Glutamatergic neuron (in vitro differentiated cells): ENCODE measurements around the gene CDK14. TPM values are rescaled to one million over a fixed set of nuclear protein-coding genes. Genes with fewer than 3 reads are reported as not detected.

Source experiments
- DNase-seq: peaks from one replicate; pipeline ENCODE4 v3.0.0; 2022
- H3K27ac Mint-ChIP-seq: one replicate; pipeline ENCODE4 v1.8.0; 2020; ENCODE audit warnings: mild to moderate bottlenecking, mixed read lengths, inconsistent platforms; ENCODE audit not compliant: unreplicated experiment
- H3K27me3 Mint-ChIP-seq: one replicate; pipeline ENCODE4 v1.8.0; 2020; ENCODE audit warnings: mild to moderate bottlenecking, moderate library complexity, mixed read lengths, inconsistent platforms; ENCODE audit not compliant: unreplicated experiment
- H3K36me3 Mint-ChIP-seq: one replicate; pipeline ENCODE4 v1.8.0; 2020; ENCODE audit warnings: mild to moderate bottlenecking, mixed read lengths, inconsistent platforms; ENCODE audit not compliant: unreplicated experiment
- H3K4me1 Mint-ChIP-seq: one replicate; pipeline ENCODE4 v1.8.0; 2020; ENCODE audit warnings: mild to moderate bottlenecking, low read depth, mixed read lengths, inconsistent platforms; ENCODE audit not compliant: unreplicated experiment
- H3K4me3 Mint-ChIP-seq: one replicate; pipeline ENCODE4 v1.8.0; 2020; ENCODE audit warnings: mild to moderate bottlenecking, mixed read lengths, inconsistent platforms; ENCODE audit not compliant: unreplicated experiment
- H3K9me3 Mint-ChIP-seq: one replicate; pipeline ENCODE4 v1.8.0; 2020; ENCODE audit warnings: mild to moderate bottlenecking, moderate library complexity, mixed read lengths, inconsistent platforms; ENCODE audit not compliant: unreplicated experiment
- total RNA-seq: library from RNA; stranded (reverse); fragmentation: NEBNext Ultra II Directional; extraction: Animal tissue kit (Norgen Biotek cat#: 25700); gene quantifications from one replicate; pipeline ENCODE4 v1.2.1, GENCODE V29; 2021; ENCODE audit not compliant: unreplicated experiment
- TF ChIP-seq, protein P1 (sequence below): fragments of 200-600 bp; sonication (generic); IDR thresholded peaks from one replicate; pipeline ENCODE4 v1.5.0; 2021; ENCODE audit not compliant: partially characterized antibody, unreplicated experiment

Gene CDK14
- total RNA-seq, 1 donor from 2014 or later, result 96.5 TPM

DNA sequence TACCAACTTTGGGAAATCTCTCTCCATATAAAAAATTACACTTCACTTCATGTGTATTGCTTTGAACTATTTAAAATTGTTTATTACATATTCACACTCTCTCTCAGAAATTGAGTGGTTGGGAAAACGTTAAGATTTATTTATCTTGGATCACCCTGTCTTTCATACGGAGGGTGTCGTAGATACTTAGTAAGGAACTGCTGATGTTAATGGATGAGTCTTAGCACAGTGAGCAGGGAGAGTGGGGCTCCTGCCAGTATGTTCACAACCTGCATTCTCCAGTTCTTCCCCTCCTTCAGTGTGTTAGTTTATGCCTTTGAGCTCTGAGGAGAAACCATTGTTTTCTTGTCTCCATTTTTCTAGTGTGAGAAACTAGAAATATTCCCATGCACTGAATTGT is 67.1 kb downstream of the CDK14 start:
- TF ChIP-seq, protein P1, sequence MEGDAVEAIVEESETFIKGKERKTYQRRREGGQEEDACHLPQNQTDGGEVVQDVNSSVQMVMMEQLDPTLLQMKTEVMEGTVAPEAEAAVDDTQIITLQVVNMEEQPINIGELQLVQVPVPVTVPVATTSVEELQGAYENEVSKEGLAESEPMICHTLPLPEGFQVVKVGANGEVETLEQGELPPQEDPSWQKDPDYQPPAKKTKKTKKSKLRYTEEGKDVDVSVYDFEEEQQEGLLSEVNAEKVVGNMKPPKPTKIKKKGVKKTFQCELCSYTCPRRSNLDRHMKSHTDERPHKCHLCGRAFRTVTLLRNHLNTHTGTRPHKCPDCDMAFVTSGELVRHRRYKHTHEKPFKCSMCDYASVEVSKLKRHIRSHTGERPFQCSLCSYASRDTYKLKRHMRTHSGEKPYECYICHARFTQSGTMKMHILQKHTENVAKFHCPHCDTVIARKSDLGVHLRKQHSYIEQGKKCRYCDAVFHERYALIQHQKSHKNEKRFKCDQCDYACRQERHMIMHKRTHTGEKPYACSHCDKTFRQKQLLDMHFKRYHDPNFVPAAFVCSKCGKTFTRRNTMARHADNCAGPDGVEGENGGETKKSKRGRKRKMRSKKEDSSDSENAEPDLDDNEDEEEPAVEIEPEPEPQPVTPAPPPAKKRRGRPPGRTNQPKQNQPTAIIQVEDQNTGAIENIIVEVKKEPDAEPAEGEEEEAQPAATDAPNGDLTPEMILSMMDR, result no peak
- no peaks in the 10 kb centered on the region for H3K36me3 Mint-ChIP-seq
- H3K27ac Mint-ChIP-seq, result no peak overlapping the region
- no peak overlapping the region for H3K4me3 Mint-ChIP-seq
- no peaks in the 10 kb centered on the region for H3K9me3 Mint-ChIP-seq
- H3K27me3 Mint-ChIP-seq, result peaks cover 1% of the 10 kb centered on the region
- no peak for DNase-seq
- peaks cover 16% of the 10 kb centered on the region for H3K4me1 Mint-ChIP-seq

- H3K27ac Mint-ChIP-seq, result no peak overlapping the region
- TF ChIP-seq, protein P1, result no peak
- H3K4me3 Mint-ChIP-seq, result no peak overlapping the region
Observed at GRCh38 chr7:90666186-90666585, 70.1 kb downstream of the CDK14 start.

GRCh38 chr7:90668992-90669391 is 72.9 kb downstream of the CDK14 start:
- peaks cover 1% of the 10 kb centered on the region for H3K27me3 Mint-ChIP-seq
- DNase-seq, result no peak
- H3K4me1 Mint-ChIP-seq, result peaks cover 5% of the 10 kb centered on the region
- H3K27ac Mint-ChIP-seq, result no peak overlapping the region
- TF ChIP-seq, protein P1, result no peak
- H3K36me3 Mint-ChIP-seq, result no peaks in the 10 kb centered on the region
- no peaks in the 10 kb centered on the region for H3K9me3 Mint-ChIP-seq
- no peak overlapping the region for H3K4me3 Mint-ChIP-seq

More at GRCh38 chr7:90666186-90666585, 70.1 kb downstream of the CDK14 start:
- Mint-ChIP-seq H3K27me3 (peaks cover 1% of the 10 kb centered on the region), H3K4me1 (peaks cover 9% of the 10 kb centered on the region), H3K36me3 (no peaks in the 10 kb centered on the region), H3K9me3 (no peaks in the 10 kb centered on the region)
- no peak for DNase-seq

DNA sequence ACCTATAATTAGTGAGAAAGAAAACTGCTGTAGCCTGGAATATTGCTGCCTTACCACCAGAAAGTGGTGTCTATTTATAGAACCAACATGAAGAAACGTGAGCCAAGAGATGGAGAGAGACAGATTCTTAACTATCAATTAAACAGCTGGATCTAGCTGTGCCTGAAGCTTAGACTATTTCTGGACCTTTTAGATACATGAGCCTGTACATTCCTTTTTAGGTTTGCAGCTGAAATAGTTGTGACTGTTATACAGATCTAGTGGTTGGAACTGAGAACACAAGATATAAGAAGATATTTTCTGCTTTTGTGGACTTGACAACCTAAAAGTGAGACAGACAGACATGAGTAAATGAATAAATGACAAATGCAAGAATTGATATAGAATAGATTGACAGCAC is 73.4 kb downstream of the CDK14 start:
- H3K27ac Mint-ChIP-seq, result no peak overlapping the region

DNA sequence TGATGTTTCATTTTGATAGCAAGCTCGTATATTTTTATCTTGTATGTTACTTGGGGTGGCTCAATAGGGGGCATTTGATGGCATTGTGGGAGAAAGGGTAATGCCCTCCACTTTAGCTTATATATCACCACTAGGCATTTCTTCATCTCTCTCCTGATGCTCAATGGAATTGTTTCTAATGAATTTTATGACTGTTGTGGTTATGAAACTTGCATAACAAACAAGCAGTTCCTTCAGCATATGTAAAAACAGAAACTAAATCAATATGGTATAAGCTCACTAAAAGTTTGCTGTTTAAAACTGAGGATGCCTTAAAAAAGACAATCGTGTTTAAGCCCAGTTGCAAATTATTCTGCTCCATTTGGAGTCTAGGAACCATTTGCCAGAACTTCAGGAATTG is 75.5 kb downstream of the CDK14 start:
- H3K9me3 Mint-ChIP-seq, result no peaks in the 10 kb centered on the region
- H3K36me3 Mint-ChIP-seq, result no peaks in the 10 kb centered on the region
- DNase-seq, result no peak
- TF ChIP-seq, protein P1, result no peak
- H3K27me3 Mint-ChIP-seq, result no peaks in the 10 kb centered on the region
- H3K4me3 Mint-ChIP-seq, result no peak overlapping the region
- no peak overlapping the region for H3K27ac Mint-ChIP-seq
- H3K4me1 Mint-ChIP-seq, result peaks cover 11% of the 10 kb centered on the region

More for the DNA sequence above, 73.4 kb downstream of the CDK14 start:
- TF ChIP-seq, protein P1, result no peak
- Mint-ChIP-seq H3K9me3 (no peaks in the 10 kb centered on the region), H3K4me1 (peaks cover 9% of the 10 kb centered on the region), H3K36me3 (no peaks in the 10 kb centered on the region), H3K4me3 (no peak overlapping the region), H3K27me3 (peaks cover under 1% of the 10 kb centered on the region)
- DNase-seq, result no peak
